ENCODE measurements around the gene KRT37.
"Not testable (repeated sequence)": the region's sequence is repeated elsewhere in the genome, so short reads cannot be mapped to it uniquely, and the experiment has no call there.

Gene KRT37

GRCh38 chr17:41407226-41407625, 17.2 kb downstream of the KRT37 start:
- H3K9me3 Mint-ChIP-seq: no peaks in the 10 kb centered on the region
- H3K36me3 Mint-ChIP-seq (ENCODE audit: low read depth): no peaks in the 10 kb centered on the region
- H3K27ac Mint-ChIP-seq: no peak overlapping the region
- no peak overlapping the region for H3K4me3 Mint-ChIP-seq
- H3K27me3 Mint-ChIP-seq (ENCODE audit: low read depth): no peaks in the 10 kb centered on the region
- peaks cover 20% of the 10 kb centered on the region for H3K4me1 Mint-ChIP-seq (ENCODE audit: low read depth)
- DNase-seq (ENCODE audit: low spot score): no peak

GRCh38 chr17:41406205-41406604, 18.2 kb downstream of the KRT37 start:
- DNase-seq (ENCODE audit: low spot score): no peak
- no peak overlapping the region for H3K27ac Mint-ChIP-seq

GRCh38 chr17:41404024-41404671, 20.2 kb downstream of the KRT37 start:
- Mint-ChIP-seq H3K36me3 (ENCODE audit: low read depth) (no peaks in the 10 kb centered on the region), H3K4me1 (ENCODE audit: low read depth) (peaks cover 20% of the 10 kb centered on the region), H3K27ac (peak overlapping the region; percentile 22), H3K9me3 (no peaks in the 10 kb centered on the region), H3K4me3 (peak overlapping the region; percentile 17), H3K27me3 (ENCODE audit: low read depth) (peaks cover 4% of the 10 kb centered on the region)
- peak; percentile 66 for DNase-seq (ENCODE audit: low spot score)

More at GRCh38 chr17:41406205-41406604, 18.2 kb downstream of the KRT37 start:
- H3K27me3 Mint-ChIP-seq (ENCODE audit: low read depth): no peaks in the 10 kb centered on the region
- no peaks in the 10 kb centered on the region for H3K36me3 Mint-ChIP-seq (ENCODE audit: low read depth)
- no peak overlapping the region for H3K4me3 Mint-ChIP-seq
- H3K9me3 Mint-ChIP-seq: no peaks in the 10 kb centered on the region
- H3K4me1 Mint-ChIP-seq (ENCODE audit: low read depth): peaks cover 20% of the 10 kb centered on the region

- Mint-ChIP-seq H3K27me3 (ENCODE audit: low read depth) (peaks cover 4% of the 10 kb centered on the region), H3K27ac (peak overlapping the region; percentile 22), H3K9me3 (no peaks in the 10 kb centered on the region), H3K4me3 (peak overlapping the region; percentile 14), H3K4me1 (ENCODE audit: low read depth) (peaks cover 17% of the 10 kb centered on the region), H3K36me3 (ENCODE audit: low read depth) (no peaks in the 10 kb centered on the region)
- no peak for DNase-seq (ENCODE audit: low spot score)
Measured at GRCh38 chr17:41403404-41404023, 20.9 kb downstream of the KRT37 start.

GRCh38 chr17:41402161-41402560, 22.2 kb downstream of the KRT37 start:
- no peaks in the 10 kb centered on the region for H3K9me3 Mint-ChIP-seq
- H3K27ac Mint-ChIP-seq: peak overlapping the region; percentile 1
- peaks cover 4% of the 10 kb centered on the region for H3K27me3 Mint-ChIP-seq (ENCODE audit: low read depth)
- no peak for DNase-seq (ENCODE audit: low spot score)
- H3K4me1 Mint-ChIP-seq (ENCODE audit: low read depth): peaks cover 17% of the 10 kb centered on the region
- H3K4me3 Mint-ChIP-seq: no peak overlapping the region
- no peaks in the 10 kb centered on the region for H3K36me3 Mint-ChIP-seq (ENCODE audit: low read depth)

- peaks cover 4% of the 10 kb centered on the region for H3K27me3 Mint-ChIP-seq (ENCODE audit: low read depth)
- no peak for DNase-seq (ENCODE audit: low spot score)
- no peak within 1 kb of the TSS for H3K4me3 Mint-ChIP-seq
- H3K4me1 Mint-ChIP-seq (ENCODE audit: low read depth): no peaks in the 10 kb centered on the region
- H3K36me3 Mint-ChIP-seq (ENCODE audit: low read depth): no peaks in the 10 kb centered on the region
- no peaks in the 10 kb centered on the region for H3K9me3 Mint-ChIP-seq
- no peak within 1 kb of the TSS for H3K27ac Mint-ChIP-seq
Measured at GRCh38 chr17:41396996-41397660, 27.3 kb downstream of the KRT37 start, which contains the start of gene KRT31. KRT31 (minus strand) TSS chr17:41397608; CDS start chr17:41397539, 69 bp downstream.

- no peak overlapping the region for H3K27ac Mint-ChIP-seq
- H3K27me3 Mint-ChIP-seq (ENCODE audit: low read depth): peaks cover 4% of the 10 kb centered on the region
- no peaks in the 10 kb centered on the region for H3K36me3 Mint-ChIP-seq (ENCODE audit: low read depth)
Measured at GRCh38 chr17:41396340-41396739, 28.0 kb downstream of the KRT37 start.

GRCh38 chr17:41395611-41396010, 28.8 kb downstream of the KRT37 start:
- no peaks in the 10 kb centered on the region for H3K9me3 Mint-ChIP-seq
- no peaks in the 10 kb centered on the region for H3K36me3 Mint-ChIP-seq (ENCODE audit: low read depth)
- no peak overlapping the region for H3K27ac Mint-ChIP-seq
- H3K27me3 Mint-ChIP-seq (ENCODE audit: low read depth): no peaks in the 10 kb centered on the region
- no peak overlapping the region for H3K4me3 Mint-ChIP-seq
- no peaks in the 10 kb centered on the region for H3K4me1 Mint-ChIP-seq (ENCODE audit: low read depth)
- no peak for DNase-seq (ENCODE audit: low spot score)

More at GRCh38 chr17:41396340-41396739, 28.0 kb downstream of the KRT37 start:
- Mint-ChIP-seq H3K4me3 (no peak overlapping the region), H3K9me3 (no peaks in the 10 kb centered on the region), H3K4me1 (ENCODE audit: low read depth) (no peaks in the 10 kb centered on the region)
- DNase-seq (ENCODE audit: low spot score): no peak

GRCh38 chr17:41395044-41395443, 29.3 kb downstream of the KRT37 start:
- DNase-seq (ENCODE audit: low spot score); H3K4me3 Mint-ChIP-seq; H3K4me1 Mint-ChIP-seq (ENCODE audit: low read depth); H3K9me3 Mint-ChIP-seq; H3K27ac Mint-ChIP-seq; H3K36me3 Mint-ChIP-seq (ENCODE audit: low read depth); H3K27me3 Mint-ChIP-seq (ENCODE audit: low read depth): not testable (repeated sequence)

- H3K27me3 Mint-ChIP-seq (ENCODE audit: low read depth): no peaks in the 10 kb centered on the region
- H3K27ac Mint-ChIP-seq: no peak overlapping the region
- no peaks in the 10 kb centered on the region for H3K36me3 Mint-ChIP-seq (ENCODE audit: low read depth)
- H3K4me3 Mint-ChIP-seq: no peak overlapping the region
- no peaks in the 10 kb centered on the region for H3K9me3 Mint-ChIP-seq
- no peak for DNase-seq (ENCODE audit: low spot score)
- H3K4me1 Mint-ChIP-seq (ENCODE audit: low read depth): no peaks in the 10 kb centered on the region
Measured at GRCh38 chr17:41394254-41394996, 30.0 kb downstream of the KRT37 start.

- Mint-ChIP-seq H3K27me3 (ENCODE audit: low read depth) (no peaks in the 10 kb centered on the region), H3K9me3 (peaks cover 4% of the 10 kb centered on the region), H3K36me3 (ENCODE audit: low read depth) (no peaks in the 10 kb centered on the region), H3K27ac (no peak overlapping the region), H3K4me3 (no peak overlapping the region), H3K4me1 (ENCODE audit: low read depth) (no peaks in the 10 kb centered on the region)
- DNase-seq (ENCODE audit: low spot score): no peak
Measured at GRCh38 chr17:41393826-41394225, 30.6 kb downstream of the KRT37 start.

GRCh38 chr17:41393294-41393693, 31.1 kb downstream of the KRT37 start:
- Mint-ChIP-seq H3K36me3 (ENCODE audit: low read depth) (no peaks in the 10 kb centered on the region), H3K9me3 (peaks cover 4% of the 10 kb centered on the region), H3K4me3 (no peak overlapping the region), H3K27ac (no peak overlapping the region), H3K27me3 (ENCODE audit: low read depth) (no peaks in the 10 kb centered on the region), H3K4me1 (ENCODE audit: low read depth) (no peaks in the 10 kb centered on the region)
- no peak for DNase-seq (ENCODE audit: low spot score)

- Mint-ChIP-seq H3K36me3 (ENCODE audit: low read depth) (no peaks in the 10 kb centered on the region), H3K4me1 (ENCODE audit: low read depth) (no peaks in the 10 kb centered on the region), H3K9me3 (peaks cover 6% of the 10 kb centered on the region)
Measured at GRCh38 chr17:41392278-41392677, 32.1 kb downstream of the KRT37 start.

GRCh38 chr17:41391535-41391934, 32.9 kb downstream of the KRT37 start:
- Mint-ChIP-seq H3K4me1 (ENCODE audit: low read depth) (no peaks in the 10 kb centered on the region), H3K4me3 (no peak overlapping the region)
- no peak for DNase-seq (ENCODE audit: low spot score)

More at GRCh38 chr17:41392278-41392677, 32.1 kb downstream of the KRT37 start:
- no peak overlapping the region for H3K27ac Mint-ChIP-seq
- no peak overlapping the region for H3K4me3 Mint-ChIP-seq
- no peak for DNase-seq (ENCODE audit: low spot score)
- H3K27me3 Mint-ChIP-seq (ENCODE audit: low read depth): no peaks in the 10 kb centered on the region

More at GRCh38 chr17:41391535-41391934, 32.9 kb downstream of the KRT37 start:
- Mint-ChIP-seq H3K36me3 (ENCODE audit: low read depth) (no peaks in the 10 kb centered on the region), H3K27me3 (ENCODE audit: low read depth) (no peaks in the 10 kb centered on the region), H3K9me3 (peaks cover 10% of the 10 kb centered on the region), H3K27ac (no peak overlapping the region)

Data from T-helper 2 cell treated with Interferon-gamma antibody and Interleukin-4, amounts not matched to agents 5 μg/mL and 100 μg/mL, for 36 hours (primary cell).